Skeletal muscle satellite cell (primary cell): ENCODE measurements around the gene HNRNPH1. TPM values are rescaled to one million over a fixed set of nuclear protein-coding genes. Genes with fewer than 3 reads are reported as not detected.

Experiments
- H3K27me3 ChIP-seq: 2 replicates; pipeline ENCODE4 v1.7.0; 2013; ENCODE audit warnings: low read length; ENCODE audit not compliant: control insufficient read depth, insufficient read depth
- H3K36me3 ChIP-seq: 2 replicates; pipeline ENCODE4 v1.7.0; 2013; ENCODE audit warnings: mild to moderate bottlenecking, control low read depth, low read length; ENCODE audit not compliant: insufficient read depth
- H3K4me1 ChIP-seq: 2 replicates; pipeline ENCODE4 v1.7.0; 2013; ENCODE audit warnings: low read length; ENCODE audit not compliant: control insufficient read depth, insufficient read depth
- H3K4me2 ChIP-seq: 2 replicates; pipeline ENCODE4 v1.7.0; 2013; ENCODE audit warnings: mild to moderate bottlenecking, low read length
- H3K4me3 ChIP-seq: 2 replicates; pipeline ENCODE4 v1.7.0; 2013; ENCODE audit warnings: low read length
- H3K9ac ChIP-seq: 2 replicates; pipeline ENCODE4 v1.7.0; 2013; ENCODE audit warnings: mild to moderate bottlenecking, low read depth, low read length, moderate library complexity
- H3K9me3 ChIP-seq: replicated peaks from 2 replicates; pipeline ENCODE4 v1.7.0; 2013; ENCODE audit warnings: mild to moderate bottlenecking, control low read depth, low read length
- small RNA-seq: library from RNA; depleted of rRNA; stranded (forward); fragments of <200 nt; gene quantifications from one replicate; pipeline ENCODE3, GENCODE V24; 2012

The HNRNPH1 gene

DNA sequence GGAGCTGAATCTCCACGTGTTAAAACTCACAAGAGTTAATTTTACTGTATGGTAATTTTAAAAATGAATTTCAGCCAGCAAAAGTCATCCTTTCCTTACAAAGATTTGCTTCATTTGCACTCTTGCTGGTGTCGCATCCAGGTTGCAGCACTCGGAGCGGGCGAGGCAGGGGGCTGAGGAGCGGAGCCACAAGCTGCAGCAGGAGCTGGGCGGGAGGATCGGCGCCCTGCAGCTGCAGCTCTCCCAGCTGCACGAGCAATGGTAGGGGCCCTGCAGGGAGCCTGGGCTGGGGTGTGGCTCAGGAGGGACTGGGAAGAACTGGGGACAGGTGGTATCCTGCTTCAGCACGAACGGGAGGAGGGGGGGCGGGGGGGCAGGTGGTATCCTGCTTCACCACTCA, 27.1 kb downstream of the HNRNPH1 start:
- no peaks in the 10 kb centered on the region for H3K9me3 ChIP-seq
- peaks cover 59% of the 10 kb centered on the region for H3K36me3 ChIP-seq
- no peak overlapping the region for H3K9ac ChIP-seq
- H3K4me1 ChIP-seq, result no peaks in the 10 kb centered on the region
- H3K4me2 ChIP-seq, result no peak overlapping the region
- H3K27me3 ChIP-seq, result no peaks in the 10 kb centered on the region
- H3K4me3 ChIP-seq, result no peak overlapping the region

DNA sequence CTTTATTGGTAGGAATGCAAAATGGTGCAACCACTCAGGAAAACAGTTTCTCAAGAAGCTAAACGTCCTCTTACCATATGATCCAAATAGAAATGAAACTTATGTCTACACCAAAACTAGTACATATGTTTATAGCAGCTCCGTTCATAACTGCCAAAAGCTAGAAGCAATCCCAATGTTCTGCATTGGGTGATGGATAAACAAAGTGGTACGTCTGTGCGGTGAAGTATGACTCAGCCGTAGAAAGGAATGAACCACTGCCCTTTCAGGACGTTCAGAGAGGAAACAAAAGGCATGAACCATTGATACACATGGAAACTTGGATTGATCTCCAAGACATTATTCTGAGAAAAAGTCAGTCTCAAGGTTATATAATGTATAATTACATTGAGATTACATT, 27.6 kb downstream of the HNRNPH1 start:
- H3K9ac ChIP-seq, result no peak overlapping the region
- H3K4me3 ChIP-seq, result no peak overlapping the region
- no peaks in the 10 kb centered on the region for H3K9me3 ChIP-seq
- peaks cover 60% of the 10 kb centered on the region for H3K36me3 ChIP-seq
- no peaks in the 10 kb centered on the region for H3K4me1 ChIP-seq
- no peaks in the 10 kb centered on the region for H3K27me3 ChIP-seq
- H3K4me2 ChIP-seq, result no peak overlapping the region

DNA sequence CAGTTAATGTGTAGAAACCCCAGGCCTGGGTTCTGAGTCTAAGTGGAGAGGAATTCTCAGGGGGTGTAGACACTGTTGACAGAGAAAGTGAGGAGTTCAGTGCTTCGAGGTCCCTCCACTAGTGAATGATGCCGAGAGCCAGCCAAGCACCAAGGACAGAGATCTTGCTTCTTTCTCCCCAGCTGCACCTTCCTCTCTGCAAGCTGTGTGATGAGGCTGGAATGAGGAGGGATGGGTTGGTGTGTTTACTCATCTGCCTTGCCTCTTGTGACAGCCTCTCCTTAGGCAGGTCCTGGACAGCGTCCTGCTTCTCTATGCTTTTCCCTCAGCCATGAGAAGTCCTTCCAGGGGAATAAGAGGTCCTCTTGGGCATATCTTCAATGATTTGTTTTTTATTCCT, 35.3 kb downstream of the HNRNPH1 start:
- H3K4me3 ChIP-seq, result no peak overlapping the region
- H3K36me3 ChIP-seq, result peaks cover 43% of the 10 kb centered on the region
- no peak overlapping the region for H3K9ac ChIP-seq
- H3K27me3 ChIP-seq, result no peaks in the 10 kb centered on the region
- no peaks in the 10 kb centered on the region for H3K9me3 ChIP-seq
- peaks cover 4% of the 10 kb centered on the region for H3K4me1 ChIP-seq
- no peak overlapping the region for H3K4me2 ChIP-seq

DNA sequence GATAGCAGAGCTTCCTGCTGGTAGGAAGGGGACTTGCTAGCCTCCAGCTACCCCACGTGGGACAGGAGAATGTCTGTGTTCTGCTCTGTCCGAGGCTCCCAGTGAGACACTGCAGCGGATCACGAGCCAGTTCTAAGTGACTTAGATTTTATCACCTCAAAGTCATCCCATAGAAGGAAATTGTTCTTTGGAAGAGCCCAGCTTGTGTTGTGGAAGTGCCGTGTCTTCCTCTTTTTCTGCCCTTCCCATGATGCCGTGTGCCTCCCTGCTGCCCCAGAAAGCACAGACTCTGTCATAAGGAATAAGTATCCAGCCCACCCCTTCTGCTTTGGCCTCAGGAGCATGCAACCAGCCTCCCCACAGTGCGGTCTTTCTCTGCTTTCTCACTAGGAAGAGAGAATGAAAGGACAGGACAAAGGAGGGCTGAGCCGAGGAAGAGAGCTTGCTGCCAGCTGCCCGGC, 37.5 kb downstream of the HNRNPH1 start:
- no peaks in the 10 kb centered on the region for H3K27me3 ChIP-seq
- H3K4me2 ChIP-seq, result no peak overlapping the region
- peaks cover 40% of the 10 kb centered on the region for H3K36me3 ChIP-seq
- H3K9ac ChIP-seq, result no peak overlapping the region
- no peak overlapping the region for H3K4me3 ChIP-seq
- no peaks in the 10 kb centered on the region for H3K9me3 ChIP-seq
- peaks cover 4% of the 10 kb centered on the region for H3K4me1 ChIP-seq

DNA sequence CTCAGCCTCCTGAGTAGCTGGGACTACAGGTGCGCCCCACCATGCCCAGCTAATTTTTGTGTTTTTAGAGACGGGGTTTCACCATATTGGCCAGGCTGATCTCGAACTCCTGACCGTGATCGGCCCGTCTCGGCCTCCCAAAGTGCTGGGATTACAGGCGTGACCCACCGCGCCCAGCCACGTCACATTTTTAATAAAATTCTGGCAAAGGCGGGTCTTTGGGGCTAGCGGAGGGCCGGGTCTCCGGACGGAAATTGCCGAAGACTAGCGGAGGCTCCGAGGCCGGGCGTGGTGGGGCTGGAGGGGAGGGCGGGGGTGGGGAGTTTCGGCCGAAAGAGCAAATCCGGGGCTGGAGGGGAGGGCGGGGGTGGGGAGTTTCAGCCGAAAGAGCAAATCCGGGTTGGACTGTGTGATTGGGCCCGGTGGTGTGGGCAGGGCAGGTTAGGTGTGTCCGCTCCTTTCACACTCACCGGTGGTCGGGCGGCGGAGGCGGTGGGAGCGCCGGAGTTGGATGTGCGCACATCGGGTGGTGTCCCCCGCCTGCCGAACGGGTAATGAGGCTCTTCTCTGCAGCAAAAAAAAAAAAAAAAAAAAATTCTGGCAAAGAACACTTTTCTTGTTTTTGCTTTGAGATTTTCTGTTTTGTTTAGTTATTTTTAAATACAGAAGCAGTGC, 46.0 kb downstream of the HNRNPH1 start:
- Histone ChIP-seq H3K27me3 (no peaks in the 10 kb centered on the region), H3K4me3 (no peak overlapping the region), H3K36me3 (peaks cover 34% of the 10 kb centered on the region), H3K4me1 (no peaks in the 10 kb centered on the region), H3K9me3 (no peaks in the 10 kb centered on the region), H3K9ac (no peak overlapping the region), H3K4me2 (no peak overlapping the region)

DNA sequence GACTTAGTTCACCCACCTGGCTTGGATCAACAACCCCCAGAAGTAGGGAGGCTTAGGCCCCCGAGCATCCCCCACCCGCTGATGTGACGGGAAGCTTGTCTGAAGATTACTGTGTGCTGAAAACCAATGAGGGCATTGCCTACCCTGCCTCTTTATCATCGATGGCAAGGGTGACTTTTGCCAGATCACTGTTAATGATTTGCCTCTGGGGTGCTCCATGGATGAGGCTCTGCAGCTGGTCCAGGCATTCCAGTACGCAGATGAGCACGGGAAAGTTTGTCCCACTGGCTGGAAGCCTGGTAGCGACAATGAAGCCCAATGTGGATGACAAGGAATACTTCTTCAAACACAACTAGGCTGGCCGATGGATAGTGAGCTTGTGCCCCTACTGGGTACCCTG, 51.1 kb downstream of the HNRNPH1 start:
- no peaks in the 10 kb centered on the region for H3K9me3 ChIP-seq
- H3K4me3 ChIP-seq, result no peak overlapping the region
- H3K27me3 ChIP-seq, result no peaks in the 10 kb centered on the region
- no peak overlapping the region for H3K9ac ChIP-seq
- H3K4me2 ChIP-seq, result no peak overlapping the region
- no peaks in the 10 kb centered on the region for H3K4me1 ChIP-seq
- H3K36me3 ChIP-seq, result peaks cover 47% of the 10 kb centered on the region

DNA sequence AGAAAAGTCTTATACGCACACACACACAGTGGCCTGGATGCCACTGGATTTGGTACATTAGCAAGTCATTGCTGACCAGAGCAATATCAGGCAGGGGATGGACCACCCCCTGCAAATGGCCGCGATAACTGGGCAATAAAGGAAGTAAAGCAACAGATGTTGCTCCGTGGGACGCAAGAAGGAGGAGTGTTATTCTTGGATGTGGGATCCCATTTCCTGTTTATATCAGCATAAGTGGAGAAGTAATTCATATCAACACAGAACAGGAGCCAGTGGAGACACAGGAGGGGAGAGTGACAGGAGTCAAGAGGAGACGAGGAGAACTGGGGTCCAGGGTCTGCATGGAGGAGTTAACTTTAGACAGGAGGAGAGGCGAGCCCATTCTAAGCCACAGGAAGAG, 54.8 kb downstream of the HNRNPH1 start:
- H3K9ac ChIP-seq, result no peak overlapping the region
- no peak overlapping the region for H3K4me3 ChIP-seq
- H3K9me3 ChIP-seq, result no peaks in the 10 kb centered on the region
- H3K27me3 ChIP-seq, result no peaks in the 10 kb centered on the region
- H3K4me1 ChIP-seq, result no peaks in the 10 kb centered on the region
- H3K36me3 ChIP-seq, result peaks cover 48% of the 10 kb centered on the region
- H3K4me2 ChIP-seq, result no peak overlapping the region

DNA sequence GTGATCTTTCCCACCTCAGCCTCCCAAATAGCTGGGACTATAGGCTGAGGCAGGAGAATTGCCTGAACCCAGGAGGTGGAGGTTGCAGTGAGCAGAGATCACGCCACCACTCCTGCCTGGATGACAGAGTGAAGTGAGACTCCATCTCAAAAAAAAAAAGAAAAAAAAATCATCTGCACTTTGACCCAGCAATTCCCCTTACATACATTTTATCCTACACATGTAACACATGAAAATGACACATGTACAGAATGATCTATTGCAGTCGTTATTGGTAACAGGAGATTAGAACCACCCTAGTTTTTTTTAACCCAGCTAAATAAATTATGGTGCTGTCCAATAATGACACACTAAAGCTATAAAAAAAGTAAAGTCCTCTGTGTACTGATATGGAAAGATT, 58.9 kb downstream of the HNRNPH1 start:
- Histone ChIP-seq H3K36me3 (peaks cover 39% of the 10 kb centered on the region), H3K9ac (no peak overlapping the region), H3K9me3 (no peaks in the 10 kb centered on the region), H3K4me2 (no peak overlapping the region), H3K27me3 (no peaks in the 10 kb centered on the region), H3K4me1 (peaks cover 6% of the 10 kb centered on the region), H3K4me3 (no peak overlapping the region)

Small RNAs within 50 kb of the gene (small RNA-seq; reads per million reads assigned to genes)
- gene RF00017, result not detected
